ENCODE results near the gene GDE1.

Gene GDE1

GRCh38 chr16:19502395-19503131, 19.3 kb downstream of the GDE1 start:
- TF ChIP-seq FOXP2 (optimal IDR thresholded peaks at IDR 0.05; ENCODE audit: borderline replicate concordance, extremely low read depth, extremely low read length, insufficient read depth) (no peak), TAF1 (IDR thresholded peaks at IDR 0.05; ENCODE audit: borderline replicate concordance, insufficient read depth, low read length) (no peak), POLR2AphosphoS5 (IDR thresholded peaks at IDR 0.05; ENCODE audit: low read depth, low read length) (no peak), SIN3A (IDR thresholded peaks at IDR 0.05; ENCODE audit: borderline replicate concordance, insufficient read depth, low read length) (no peak), REST (IDR thresholded peaks at IDR 0.05; ENCODE audit: insufficient read depth in 1 of 2, low read depth in 2 of 2, low read length in 2 of 2) (no peak)

- TF ChIP-seq FOXP2 (optimal IDR thresholded peaks at IDR 0.05; ENCODE audit: borderline replicate concordance, extremely low read depth, extremely low read length, insufficient read depth): no peak
- no peak for TF ChIP-seq SIN3A (IDR thresholded peaks at IDR 0.05; ENCODE audit: borderline replicate concordance, insufficient read depth, low read length)
- TF ChIP-seq TAF1 (IDR thresholded peaks at IDR 0.05; ENCODE audit: borderline replicate concordance, insufficient read depth, low read length): no peak
- TF ChIP-seq POLR2AphosphoS5 (IDR thresholded peaks at IDR 0.05; ENCODE audit: low read depth, low read length): no peak
- TF ChIP-seq REST (IDR thresholded peaks at IDR 0.05; ENCODE audit: insufficient read depth in 1 of 2, low read depth in 2 of 2, low read length in 2 of 2): no peak
Observed at GRCh38 chr16:19499481-19499880, 22.4 kb downstream of the GDE1 start.

GRCh38 chr16:19499006-19499405, 22.9 kb downstream of the GDE1 start:
- TF ChIP-seq TAF1 (IDR thresholded peaks at IDR 0.05; ENCODE audit: borderline replicate concordance, insufficient read depth, low read length) (no peak), POLR2AphosphoS5 (IDR thresholded peaks at IDR 0.05; ENCODE audit: low read depth, low read length) (no peak), REST (IDR thresholded peaks at IDR 0.05; ENCODE audit: insufficient read depth in 1 of 2, low read depth in 2 of 2, low read length in 2 of 2) (no peak), SIN3A (IDR thresholded peaks at IDR 0.05; ENCODE audit: borderline replicate concordance, insufficient read depth, low read length) (no peak), FOXP2 (optimal IDR thresholded peaks at IDR 0.05; ENCODE audit: borderline replicate concordance, extremely low read depth, extremely low read length, insufficient read depth) (no peak)

GRCh38 chr16:19497176-19497575, 24.7 kb downstream of the GDE1 start:
- no peak for TF ChIP-seq REST (IDR thresholded peaks at IDR 0.05; ENCODE audit: insufficient read depth in 1 of 2, low read depth in 2 of 2, low read length in 2 of 2)
- no peak for TF ChIP-seq SIN3A (IDR thresholded peaks at IDR 0.05; ENCODE audit: borderline replicate concordance, insufficient read depth, low read length)
- no peak for TF ChIP-seq TAF1 (IDR thresholded peaks at IDR 0.05; ENCODE audit: borderline replicate concordance, insufficient read depth, low read length)
- TF ChIP-seq POLR2AphosphoS5 (IDR thresholded peaks at IDR 0.05; ENCODE audit: low read depth, low read length): no peak
- no peak for TF ChIP-seq FOXP2 (optimal IDR thresholded peaks at IDR 0.05; ENCODE audit: borderline replicate concordance, extremely low read depth, extremely low read length, insufficient read depth)

Measured in PFSK-1 (cell line).